SK-N-MC (cell line): Measurements from ENCODE around the gene LAMC1.

ENCODE experiments used
- EZH2 ChIP-seq: fragments of 200-600 bp; sonication (generic); IDR thresholded peaks from one replicate; pipeline ENCODE4 v1.6.1; 2017; ENCODE audit warnings: antibody characterized with exemption
- POLR2AphosphoS5 ChIP-seq: IDR thresholded peaks from 2 replicates; pipeline ENCODE4 v1.6.1; 2012; ENCODE audit warnings: mild to moderate bottlenecking, low read depth, low read length, borderline replicate concordance

- TF ChIP-seq EZH2 (no peak), POLR2AphosphoS5 (no peak)
Measured at GRCh38 chr1:183129921-183130690, 106.9 kb downstream of the LAMC1 start.
